Measurements from ENCODE around the gene SPART. TPM values are rescaled to one million over a fixed set of nuclear protein-coding genes. Genes with fewer than 3 reads are reported as not detected.

The SPART gene
- polyA plus RNA-seq, 1 donor: 44.0 TPM

- H3K4me3 ChIP-seq (ENCODE audit: low read length): no peak overlapping the region
- no peak for DNase-seq
- H3K4me1 ChIP-seq (ENCODE audit: control insufficient read depth, insufficient read depth, low read length): peaks cover 6% of the 10 kb centered on the region
- H3K27me3 ChIP-seq (ENCODE audit: control insufficient read depth, insufficient read depth, low read length): no peaks in the 10 kb centered on the region
- no peaks in the 10 kb centered on the region for H3K36me3 ChIP-seq (ENCODE audit: control insufficient read depth, insufficient read depth, low read length)
- no CpG with 5 or more reads among the region's 8 CpGs for WGBS (ENCODE audit: insufficient coverage, low lambda C conversion rate)
- H3K9me3 ChIP-seq (ENCODE audit: control insufficient read depth, low read depth, low read length): no peaks in the 10 kb centered on the region
- H3K27ac ChIP-seq (ENCODE audit: low read length): no peak overlapping the region
These were observed 23.3 kb upstream of the SPART start for GRCh38 chr13:36369268-36370107.

DNA sequence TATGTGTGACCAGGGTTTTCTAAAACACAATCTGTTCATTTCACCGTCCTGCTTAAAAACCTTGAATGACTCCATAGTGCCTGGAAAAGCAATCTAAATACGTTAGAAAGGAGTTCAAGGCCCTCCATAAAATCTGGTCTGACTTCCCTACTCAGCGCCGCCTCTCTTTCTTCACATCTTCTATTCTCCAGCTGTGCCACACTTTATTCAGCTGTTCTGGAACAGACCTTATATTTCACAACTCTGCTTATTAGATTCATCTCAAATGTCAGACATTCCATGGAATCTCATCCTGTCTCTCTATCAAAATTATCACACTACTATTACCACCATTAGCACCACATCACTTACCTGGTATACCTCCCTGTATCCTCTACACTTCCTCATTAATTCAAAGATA is 19.8 kb upstream of the SPART start:
- WGBS (ENCODE audit: insufficient coverage, low lambda C conversion rate): 100% methylated on average over 2 of the region's 4 CpGs
- Histone ChIP-seq H3K36me3 (ENCODE audit: control insufficient read depth, insufficient read depth, low read length) (no peaks in the 10 kb centered on the region), H3K27ac (ENCODE audit: low read length) (no peak overlapping the region), H3K4me3 (ENCODE audit: low read length) (no peak overlapping the region), H3K4me1 (ENCODE audit: control insufficient read depth, insufficient read depth, low read length) (no peaks in the 10 kb centered on the region), H3K9me3 (ENCODE audit: control insufficient read depth, low read depth, low read length) (no peaks in the 10 kb centered on the region), H3K27me3 (ENCODE audit: control insufficient read depth, insufficient read depth, low read length) (no peaks in the 10 kb centered on the region)
- DNase-seq: no peak

GRCh38 chr13:36363366-36363863 is 17.2 kb upstream of the SPART start:
- Histone ChIP-seq H3K4me1 (ENCODE audit: control insufficient read depth, insufficient read depth, low read length) (peaks cover 4% of the 10 kb centered on the region), H3K4me3 (ENCODE audit: low read length) (no peak overlapping the region), H3K9me3 (ENCODE audit: control insufficient read depth, low read depth, low read length) (no peaks in the 10 kb centered on the region), H3K36me3 (ENCODE audit: control insufficient read depth, insufficient read depth, low read length) (no peaks in the 10 kb centered on the region), H3K27me3 (ENCODE audit: control insufficient read depth, insufficient read depth, low read length) (no peaks in the 10 kb centered on the region), H3K27ac (ENCODE audit: low read length) (no peak overlapping the region)
- no peak for DNase-seq
- 90% methylated on average over 2 of the region's 3 CpGs for WGBS (ENCODE audit: insufficient coverage, low lambda C conversion rate)

DNA sequence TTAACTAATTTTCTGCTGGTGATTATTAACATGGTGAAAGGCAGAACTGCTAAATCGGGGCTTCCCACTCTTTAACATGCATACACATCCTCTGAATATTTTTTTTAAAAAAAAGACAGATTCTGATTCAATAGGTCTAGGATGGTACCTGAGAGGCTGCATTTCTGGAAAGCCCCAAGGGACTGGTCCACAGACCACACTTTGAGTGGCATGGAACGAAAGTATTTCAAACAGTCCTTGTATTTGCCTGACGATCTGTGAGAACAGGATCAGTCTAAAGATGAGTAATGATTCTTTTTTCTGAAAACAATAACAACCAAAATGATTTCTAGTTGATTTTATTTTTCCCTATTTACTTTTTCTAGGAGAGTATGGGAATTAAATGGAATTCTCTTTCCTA is 16.7 kb upstream of the SPART start:
- DNase-seq: no peak
- H3K27ac ChIP-seq (ENCODE audit: low read length): no peak overlapping the region
- no peaks in the 10 kb centered on the region for H3K27me3 ChIP-seq (ENCODE audit: control insufficient read depth, insufficient read depth, low read length)
- WGBS (ENCODE audit: insufficient coverage, low lambda C conversion rate): no CpG with 5 or more reads among the region's 3 CpGs
- no peaks in the 10 kb centered on the region for H3K9me3 ChIP-seq (ENCODE audit: control insufficient read depth, low read depth, low read length)
- no peaks in the 10 kb centered on the region for H3K36me3 ChIP-seq (ENCODE audit: control insufficient read depth, insufficient read depth, low read length)
- no peak overlapping the region for H3K4me3 ChIP-seq (ENCODE audit: low read length)
- peaks cover 4% of the 10 kb centered on the region for H3K4me1 ChIP-seq (ENCODE audit: control insufficient read depth, insufficient read depth, low read length)

- Histone ChIP-seq H3K27ac (ENCODE audit: low read length) (no peak overlapping the region), H3K4me1 (ENCODE audit: control insufficient read depth, insufficient read depth, low read length) (peaks cover 4% of the 10 kb centered on the region), H3K4me3 (ENCODE audit: low read length) (no peak overlapping the region), H3K9me3 (ENCODE audit: control insufficient read depth, low read depth, low read length) (no peaks in the 10 kb centered on the region), H3K36me3 (ENCODE audit: control insufficient read depth, insufficient read depth, low read length) (no peaks in the 10 kb centered on the region), H3K27me3 (ENCODE audit: control insufficient read depth, insufficient read depth, low read length) (no peaks in the 10 kb centered on the region)
- DNase-seq: no peak
- no CpG with 5 or more reads among the region's 2 CpGs for WGBS (ENCODE audit: insufficient coverage, low lambda C conversion rate)
These were observed 16.1 kb upstream of the SPART start for GRCh38 chr13:36362251-36362650.

DNA sequence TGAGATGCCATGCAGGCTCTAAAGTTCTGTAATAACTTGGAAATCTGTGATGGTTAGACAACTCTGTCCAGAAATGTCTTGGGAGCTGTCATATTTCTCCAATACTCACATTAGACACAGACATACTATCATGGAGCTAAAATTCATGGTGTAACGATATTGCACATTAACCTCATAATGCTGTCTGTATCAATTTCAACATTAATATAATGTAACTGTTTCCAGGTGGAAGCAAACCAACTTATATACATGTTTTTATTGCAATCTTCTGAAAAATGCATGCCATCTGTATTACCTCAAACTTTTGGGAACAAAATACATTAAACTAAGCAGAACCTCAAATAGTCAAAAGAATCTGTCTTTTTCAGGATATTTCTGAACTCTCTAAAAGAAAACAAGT is 14.7 kb upstream of the SPART start:
- no peak for DNase-seq
- no peak overlapping the region for H3K27ac ChIP-seq (ENCODE audit: low read length)
- H3K4me1 ChIP-seq (ENCODE audit: control insufficient read depth, insufficient read depth, low read length): peaks cover 9% of the 10 kb centered on the region
- no peaks in the 10 kb centered on the region for H3K9me3 ChIP-seq (ENCODE audit: control insufficient read depth, low read depth, low read length)
- H3K4me3 ChIP-seq (ENCODE audit: low read length): no peak overlapping the region
- WGBS (ENCODE audit: insufficient coverage, low lambda C conversion rate): no CpG with 5 or more reads among the region's 1 CpG
- no peaks in the 10 kb centered on the region for H3K36me3 ChIP-seq (ENCODE audit: control insufficient read depth, insufficient read depth, low read length)
- no peaks in the 10 kb centered on the region for H3K27me3 ChIP-seq (ENCODE audit: control insufficient read depth, insufficient read depth, low read length)

- Histone ChIP-seq H3K9me3 (ENCODE audit: control insufficient read depth, low read depth, low read length) (no peaks in the 10 kb centered on the region), H3K36me3 (ENCODE audit: control insufficient read depth, insufficient read depth, low read length) (no peaks in the 10 kb centered on the region), H3K4me3 (ENCODE audit: low read length) (no peak overlapping the region), H3K27ac (ENCODE audit: low read length) (peak overlapping the region; percentile 36), H3K4me1 (ENCODE audit: control insufficient read depth, insufficient read depth, low read length) (peaks cover 12% of the 10 kb centered on the region), H3K27me3 (ENCODE audit: control insufficient read depth, insufficient read depth, low read length) (no peaks in the 10 kb centered on the region)
- no CpG with 5 or more reads among the region's 1 CpG for WGBS (ENCODE audit: insufficient coverage, low lambda C conversion rate)
- DNase-seq: no peak
These were observed 13.2 kb upstream of the SPART start for GRCh38 chr13:36359301-36359950.

GRCh38 chr13:36358175-36358718 is 12.1 kb upstream of the SPART start:
- Histone ChIP-seq H3K4me1 (ENCODE audit: control insufficient read depth, insufficient read depth, low read length) (peaks cover 13% of the 10 kb centered on the region), H3K27me3 (ENCODE audit: control insufficient read depth, insufficient read depth, low read length) (no peaks in the 10 kb centered on the region), H3K36me3 (ENCODE audit: control insufficient read depth, insufficient read depth, low read length) (no peaks in the 10 kb centered on the region), H3K4me3 (ENCODE audit: low read length) (no peak overlapping the region), H3K9me3 (ENCODE audit: control insufficient read depth, low read depth, low read length) (no peaks in the 10 kb centered on the region), H3K27ac (ENCODE audit: low read length) (no peak overlapping the region)
- DNase-seq: no peak
- 91% methylated on average over 1 of the region's 3 CpGs for WGBS (ENCODE audit: insufficient coverage, low lambda C conversion rate)

DNA sequence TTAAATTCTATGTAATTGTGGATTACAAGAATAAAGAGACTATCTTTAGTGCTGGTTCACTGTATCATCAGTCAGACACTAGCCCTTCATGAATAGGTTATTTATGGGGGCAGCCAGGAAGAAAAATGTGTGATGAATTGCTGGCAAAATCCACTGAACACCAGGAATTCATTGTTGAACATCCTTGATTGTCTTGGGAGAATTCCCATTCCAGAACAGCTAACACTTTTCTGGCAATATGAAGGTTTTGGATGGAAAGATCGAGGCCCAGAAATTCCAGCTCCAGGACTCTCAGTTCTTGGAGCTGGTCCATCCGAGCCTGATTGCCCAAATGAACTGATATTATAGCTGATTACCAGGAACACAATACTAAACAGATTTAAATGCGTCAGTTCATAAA is 11.5 kb upstream of the SPART start:
- Histone ChIP-seq H3K27ac (ENCODE audit: low read length) (no peak overlapping the region), H3K27me3 (ENCODE audit: control insufficient read depth, insufficient read depth, low read length) (no peaks in the 10 kb centered on the region), H3K4me3 (ENCODE audit: low read length) (no peak overlapping the region), H3K4me1 (ENCODE audit: control insufficient read depth, insufficient read depth, low read length) (peaks cover 13% of the 10 kb centered on the region), H3K36me3 (ENCODE audit: control insufficient read depth, insufficient read depth, low read length) (no peaks in the 10 kb centered on the region), H3K9me3 (ENCODE audit: control insufficient read depth, low read depth, low read length) (no peaks in the 10 kb centered on the region)
- WGBS (ENCODE audit: insufficient coverage, low lambda C conversion rate): 67% methylated on average over 1 of the region's 3 CpGs
- DNase-seq: no peak

- H3K4me3 ChIP-seq (ENCODE audit: low read length): no peak overlapping the region
- H3K27me3 ChIP-seq (ENCODE audit: control insufficient read depth, insufficient read depth, low read length): no peaks in the 10 kb centered on the region
- no CpG with 5 or more reads among the region's 4 CpGs for WGBS (ENCODE audit: insufficient coverage, low lambda C conversion rate)
- no peak for DNase-seq
- H3K36me3 ChIP-seq (ENCODE audit: control insufficient read depth, insufficient read depth, low read length): no peaks in the 10 kb centered on the region
- no peak overlapping the region for H3K27ac ChIP-seq (ENCODE audit: low read length)
- peaks cover 13% of the 10 kb centered on the region for H3K4me1 ChIP-seq (ENCODE audit: control insufficient read depth, insufficient read depth, low read length)
- H3K9me3 ChIP-seq (ENCODE audit: control insufficient read depth, low read depth, low read length): no peaks in the 10 kb centered on the region
These were observed 11.0 kb upstream of the SPART start for GRCh38 chr13:36357231-36357630.
